Activated CD8-positive, alpha-beta T cell treated with anti-CD3 and anti-CD28 coated beads for 36 hours (primary cell): ENCODE data around the gene GDF2. TPM values are rescaled to one million over a fixed set of nuclear protein-coding genes. Genes with fewer than 3 reads are reported as not detected.
A peak's percentile ranks its signal among the peaks of the same experiment; 100 is the strongest.

Source experiments
- ATAC-seq: fragments of 200-7000 bp; cut with Tn5 transposase; one replicate; pipeline ENCODE4 v1.10.0; 2021; ENCODE audit warnings: mild to moderate bottlenecking, moderate library complexity
- CTCF ChIA-PET: fragments of 350-600 bp; sonication (Branson Sonifier 250); formaldehyde crosslinking; loops from one replicate; lab custom pipeline; 2021; ENCODE audit warnings: antibody characterized with exemption; lab: Charles Lee
- POLR2A ChIA-PET: fragments of 350-600 bp; sonication (Branson Sonifier 250); formaldehyde crosslinking; loops from one replicate; lab custom pipeline; 2021; ENCODE audit warnings: antibody characterized with exemption; lab: Charles Lee
- DNase-seq: peaks from one replicate; pipeline ENCODE4 v3.0.0-alpha.2; 2020
- H3K27ac Mint-ChIP-seq: one replicate; pipeline ENCODE4 v1.8.0; 2021; ENCODE audit warnings: mild to moderate bottlenecking, mixed read lengths
- H3K27me3 Mint-ChIP-seq: one replicate; pipeline ENCODE4 v1.8.0; 2021; ENCODE audit warnings: mixed read lengths
- H3K36me3 Mint-ChIP-seq: one replicate; pipeline ENCODE4 v1.8.0; 2021; ENCODE audit warnings: low read depth, mixed read lengths
- H3K4me1 Mint-ChIP-seq: one replicate; pipeline ENCODE4 v1.8.0; 2021; ENCODE audit warnings: low read depth, mixed read lengths
- H3K4me3 Mint-ChIP-seq: one replicate; pipeline ENCODE4 v1.8.0; 2021; ENCODE audit warnings: mild to moderate bottlenecking, moderate library complexity, mixed read lengths
- H3K9me3 Mint-ChIP-seq: one replicate; pipeline ENCODE4 v1.8.0; 2021; ENCODE audit warnings: mixed read lengths
- intact Hi-C: fragments of 100-400 bp; cut with micrococcal nuclease; formaldehyde crosslinking; loops from one replicate; pipeline ENCODE4 v1.10.0; 2022
- total RNA-seq, 2 experiments: library from RNA; stranded (reverse); gene quantifications; one replicate each; pipeline ENCODE4 v1.2.3, GENCODE V29; 2021
- TF ChIP-seq, protein P1 (sequence below): fragments of 200-600 bp; IDR thresholded peaks from one replicate; pipeline ENCODE4 v1.8.0; 2022; ENCODE audit warnings: antibody characterized with exemption, mild to moderate bottlenecking

GDF2 gene
- total RNA-seq, 2 experiments from 2014 or later: not detected

GRCh38 chr10:47311932-47312662 is 10.2 kb upstream of the GDF2 start:
- no peak overlapping the region for H3K4me3 Mint-ChIP-seq
- ChIA-PET POLR2A (interaction anchor here (1.2 kb wide), 1 partner anchor 264 kb away, joined by 3 read pairs; no protein-coding TSS in a partner anchor), CTCF (interaction anchor here (0.6 to 6.9 kb wide), 55 partner anchors 9 to 319 kb away, joined by 3 to 204 read pairs (median 4); partner anchors contain the start of genes GDF10 and RBP3)
- H3K27ac Mint-ChIP-seq: peak overlapping the region; percentile 72
- H3K4me1 Mint-ChIP-seq: peaks cover 20% of the 10 kb centered on the region
- peak; percentile 90 for ATAC-seq
- intact Hi-C loops: loop anchor here (2.0 kb wide), 2 partner anchors 265 to 287 kb away; no protein-coding TSS in a partner anchor
- H3K9me3 Mint-ChIP-seq: no peaks in the 10 kb centered on the region
- no peaks in the 10 kb centered on the region for H3K27me3 Mint-ChIP-seq
- H3K36me3 Mint-ChIP-seq: no peaks in the 10 kb centered on the region
- peak; percentile 92 for DNase-seq
- TF ChIP-seq, protein P1, sequence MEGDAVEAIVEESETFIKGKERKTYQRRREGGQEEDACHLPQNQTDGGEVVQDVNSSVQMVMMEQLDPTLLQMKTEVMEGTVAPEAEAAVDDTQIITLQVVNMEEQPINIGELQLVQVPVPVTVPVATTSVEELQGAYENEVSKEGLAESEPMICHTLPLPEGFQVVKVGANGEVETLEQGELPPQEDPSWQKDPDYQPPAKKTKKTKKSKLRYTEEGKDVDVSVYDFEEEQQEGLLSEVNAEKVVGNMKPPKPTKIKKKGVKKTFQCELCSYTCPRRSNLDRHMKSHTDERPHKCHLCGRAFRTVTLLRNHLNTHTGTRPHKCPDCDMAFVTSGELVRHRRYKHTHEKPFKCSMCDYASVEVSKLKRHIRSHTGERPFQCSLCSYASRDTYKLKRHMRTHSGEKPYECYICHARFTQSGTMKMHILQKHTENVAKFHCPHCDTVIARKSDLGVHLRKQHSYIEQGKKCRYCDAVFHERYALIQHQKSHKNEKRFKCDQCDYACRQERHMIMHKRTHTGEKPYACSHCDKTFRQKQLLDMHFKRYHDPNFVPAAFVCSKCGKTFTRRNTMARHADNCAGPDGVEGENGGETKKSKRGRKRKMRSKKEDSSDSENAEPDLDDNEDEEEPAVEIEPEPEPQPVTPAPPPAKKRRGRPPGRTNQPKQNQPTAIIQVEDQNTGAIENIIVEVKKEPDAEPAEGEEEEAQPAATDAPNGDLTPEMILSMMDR: peak; percentile 97

DNA sequence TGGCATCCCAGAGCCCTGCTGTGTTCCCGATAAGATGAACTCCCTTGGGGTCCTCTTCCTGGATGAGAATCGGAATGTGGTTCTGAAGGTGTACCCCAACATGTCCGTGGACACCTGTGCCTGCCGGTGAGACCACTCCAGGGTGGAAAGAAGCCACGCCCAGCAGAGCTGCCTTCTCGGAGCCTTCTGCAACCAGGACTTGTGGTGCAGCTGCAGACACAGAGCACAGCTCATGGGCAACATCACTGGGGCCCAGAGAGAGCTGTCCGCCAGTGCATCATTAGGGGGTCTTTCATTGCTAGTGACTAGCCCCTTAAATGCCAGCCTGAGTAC is 9.6 kb upstream of the GDF2 start:
- ChIA-PET POLR2A (no interaction called here), CTCF (interaction anchor here (0.6 to 6.9 kb wide), 23 partner anchors 9 to 290 kb away, joined by 3 to 204 read pairs (median 7); partner anchors contain the start of gene GDF10)
- DNase-seq (no peak), ATAC-seq (no peak)
- Mint-ChIP-seq H3K4me3 (no peak overlapping the region), H3K36me3 (no peaks in the 10 kb centered on the region), H3K9me3 (no peaks in the 10 kb centered on the region), H3K4me1 (peaks cover 18% of the 10 kb centered on the region), H3K27me3 (no peaks in the 10 kb centered on the region), H3K27ac (no peak overlapping the region)
- intact Hi-C loops: loop anchor here (2.0 kb wide), 2 partner anchors 266 to 288 kb away; no protein-coding TSS in a partner anchor
- TF ChIP-seq, protein P1: no peak

DNA sequence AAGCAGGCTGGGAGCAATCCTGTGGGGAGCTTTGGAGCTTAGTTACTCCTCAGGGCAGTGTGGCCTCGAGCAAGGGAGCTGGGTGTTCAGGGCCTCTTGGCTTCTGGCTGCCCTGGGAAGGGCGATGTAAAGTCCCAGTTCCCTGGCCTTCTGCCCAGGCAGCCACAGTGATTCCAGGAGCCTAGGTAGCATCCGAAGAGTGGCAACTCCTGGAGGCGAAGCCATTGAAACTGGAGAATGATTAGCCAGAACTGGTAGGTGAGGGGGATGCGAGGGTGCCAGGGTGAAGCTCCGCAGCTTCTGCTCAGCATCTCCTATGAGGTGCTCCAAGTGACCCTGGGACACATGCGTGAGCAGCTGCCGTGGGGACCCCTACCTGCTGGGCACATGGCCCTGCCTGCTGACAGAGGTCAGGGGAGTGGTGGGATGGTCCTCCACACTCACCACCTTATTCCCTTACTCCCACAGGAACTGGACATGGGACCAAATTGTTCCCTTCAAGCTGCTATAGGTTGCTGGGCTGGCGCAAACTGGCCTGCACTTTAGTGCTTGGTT is 7.8 kb upstream of the GDF2 start:
- CTCF ChIA-PET: interaction anchor here (0.9 to 6.9 kb wide), 6 partner anchors 26 to 312 kb away, joined by 3 to 204 read pairs (median 9); no protein-coding TSS in a partner anchor
- Mint-ChIP-seq H3K36me3 (no peaks in the 10 kb centered on the region), H3K27me3 (no peaks in the 10 kb centered on the region), H3K27ac (peak overlapping the region; percentile 51), H3K9me3 (no peaks in the 10 kb centered on the region), H3K4me1 (peaks cover 18% of the 10 kb centered on the region), H3K4me3 (no peak overlapping the region)
- DNase-seq: no peak
- TF ChIP-seq, protein P1: no peak
- no peak for ATAC-seq
- intact Hi-C loops: no loop called here
- POLR2A ChIA-PET: no interaction called here

DNA sequence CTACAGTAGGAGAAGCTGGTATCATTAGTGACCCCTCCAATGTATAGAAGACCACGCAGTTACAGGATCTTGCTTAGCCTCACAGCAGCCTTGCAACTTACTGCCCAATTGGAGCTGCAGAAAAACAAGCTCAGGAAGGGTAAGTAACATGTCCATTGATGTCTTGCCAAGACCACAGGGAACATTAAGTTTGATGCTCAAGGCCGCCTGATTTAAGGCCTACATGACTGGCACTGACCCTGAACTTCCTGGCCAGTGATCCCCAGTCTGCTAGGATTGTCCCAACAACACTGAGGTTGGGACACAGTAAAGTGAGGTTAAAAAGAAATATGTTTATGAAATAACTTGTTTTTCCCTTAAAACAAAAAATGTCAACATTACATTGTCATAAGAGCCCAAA is 6.8 kb upstream of the GDF2 start:
- H3K4me3 Mint-ChIP-seq: no peak overlapping the region
- DNase-seq (no peak), ATAC-seq (no peak)
- H3K4me1 Mint-ChIP-seq: peaks cover 18% of the 10 kb centered on the region
- no peaks in the 10 kb centered on the region for H3K36me3 Mint-ChIP-seq
- intact Hi-C loops: no loop called here
- H3K9me3 Mint-ChIP-seq: no peaks in the 10 kb centered on the region
- H3K27ac Mint-ChIP-seq: no peak overlapping the region
- H3K27me3 Mint-ChIP-seq: no peaks in the 10 kb centered on the region
- POLR2A ChIA-PET: no interaction called here
- CTCF ChIA-PET: interaction anchor here (0.8 to 6.9 kb wide), 4 partner anchors 94 to 290 kb away, joined by 3 to 204 read pairs (median 8); no protein-coding TSS in a partner anchor
- TF ChIP-seq, protein P1: no peak

DNA sequence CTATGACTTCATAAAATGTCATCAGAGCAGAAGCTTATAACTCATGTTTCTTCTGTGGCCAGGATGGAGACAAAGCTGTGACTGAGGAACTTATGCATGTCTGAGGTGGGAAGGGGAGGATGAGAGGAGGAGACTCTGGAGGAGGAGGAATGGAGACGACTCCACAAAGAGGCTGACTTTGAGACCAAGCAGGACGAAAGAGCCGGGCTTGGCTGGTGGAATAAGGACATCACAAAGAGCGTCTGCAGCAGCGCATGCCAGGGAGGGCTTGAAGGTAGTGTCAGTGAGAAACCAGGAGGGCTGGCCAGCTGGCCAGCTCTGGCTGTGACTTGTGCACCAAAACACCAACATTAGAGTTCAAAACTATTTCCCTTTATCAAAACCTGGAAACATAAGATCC is 6.1 kb upstream of the GDF2 start:
- intact Hi-C loops: no loop called here
- DNase-seq (no peak), ATAC-seq (no peak)
- POLR2A ChIA-PET: no interaction called here
- no peaks in the 10 kb centered on the region for H3K36me3 Mint-ChIP-seq
- H3K27ac Mint-ChIP-seq: no peak overlapping the region
- no peaks in the 10 kb centered on the region for H3K9me3 Mint-ChIP-seq
- peaks cover 12% of the 10 kb centered on the region for H3K4me1 Mint-ChIP-seq
- CTCF ChIA-PET: interaction anchor here (2.5 to 6.9 kb wide), 2 partner anchors 270 to 291 kb away, joined by 13 to 204 read pairs; no protein-coding TSS in a partner anchor
- TF ChIP-seq, protein P1: no peak
- H3K4me3 Mint-ChIP-seq: no peak overlapping the region
- no peaks in the 10 kb centered on the region for H3K27me3 Mint-ChIP-seq
